MM.1S (cell line): ENCODE results near the gene TNFRSF8.

Source experiments
- EZH2phosphoT487 ChIP-seq: fragments of 300-600 bp; sonication (generic); IDR thresholded peaks from 2 replicates; pipeline ENCODE4 v1.6.1; 2018; ENCODE audit warnings: antibody characterized with exemption, low read length
- TF ChIP-seq, protein P1 (sequence below): fragments of 300-600 bp; sonication (generic); IDR thresholded peaks from 2 replicates; pipeline ENCODE4 v1.5.1; 2016; ENCODE audit warnings: antibody characterized with exemption, low read length, mixed read lengths

DNA sequence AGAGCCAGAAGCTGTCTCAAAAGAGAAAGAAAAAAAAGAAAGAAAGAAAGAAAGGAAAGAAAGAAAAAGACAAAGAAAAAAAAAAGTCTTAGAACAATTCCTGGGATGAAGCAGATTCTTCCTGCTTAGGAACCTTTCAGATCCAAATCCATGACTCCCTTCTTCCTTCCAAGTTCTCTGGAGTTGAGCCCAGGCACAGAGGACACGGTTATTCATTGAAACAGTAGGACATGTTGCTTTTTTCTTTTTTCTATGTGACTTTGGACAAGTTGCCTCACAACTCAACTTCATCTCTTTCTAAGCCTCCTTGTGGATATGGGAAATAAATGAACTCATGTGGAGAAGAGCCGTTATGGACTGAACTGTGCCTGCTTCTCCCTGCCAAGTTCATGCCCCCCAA lies 14.7 kb upstream of the TNFRSF8 start:
- TF ChIP-seq, protein P1, sequence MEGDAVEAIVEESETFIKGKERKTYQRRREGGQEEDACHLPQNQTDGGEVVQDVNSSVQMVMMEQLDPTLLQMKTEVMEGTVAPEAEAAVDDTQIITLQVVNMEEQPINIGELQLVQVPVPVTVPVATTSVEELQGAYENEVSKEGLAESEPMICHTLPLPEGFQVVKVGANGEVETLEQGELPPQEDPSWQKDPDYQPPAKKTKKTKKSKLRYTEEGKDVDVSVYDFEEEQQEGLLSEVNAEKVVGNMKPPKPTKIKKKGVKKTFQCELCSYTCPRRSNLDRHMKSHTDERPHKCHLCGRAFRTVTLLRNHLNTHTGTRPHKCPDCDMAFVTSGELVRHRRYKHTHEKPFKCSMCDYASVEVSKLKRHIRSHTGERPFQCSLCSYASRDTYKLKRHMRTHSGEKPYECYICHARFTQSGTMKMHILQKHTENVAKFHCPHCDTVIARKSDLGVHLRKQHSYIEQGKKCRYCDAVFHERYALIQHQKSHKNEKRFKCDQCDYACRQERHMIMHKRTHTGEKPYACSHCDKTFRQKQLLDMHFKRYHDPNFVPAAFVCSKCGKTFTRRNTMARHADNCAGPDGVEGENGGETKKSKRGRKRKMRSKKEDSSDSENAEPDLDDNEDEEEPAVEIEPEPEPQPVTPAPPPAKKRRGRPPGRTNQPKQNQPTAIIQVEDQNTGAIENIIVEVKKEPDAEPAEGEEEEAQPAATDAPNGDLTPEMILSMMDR: no peak
- no peak for TF ChIP-seq EZH2phosphoT487
